Activated naive CD4-positive, alpha-beta T cell treated with anti-CD3 and anti-CD28 coated beads, Interleukin-2, amount 50 U/mL, for 24 hours (primary cell): Measurements from ENCODE around the gene NPR1.
A peak's percentile ranks its signal among the peaks of the same experiment; 100 is the strongest.
"Not testable (repeated sequence)": the region's sequence is repeated elsewhere in the genome, so short reads cannot be mapped to it uniquely, and the experiment has no call there.

ENCODE experiments used
- H3K27ac Mint-ChIP-seq: one replicate; pipeline ENCODE4 v1.8.0; 2021; ENCODE audit warnings: mild to moderate bottlenecking, mixed read lengths
- H3K27me3 Mint-ChIP-seq: one replicate; pipeline ENCODE4 v1.8.0; 2021; ENCODE audit warnings: mixed read lengths
- H3K36me3 Mint-ChIP-seq: one replicate; pipeline ENCODE4 v1.8.0; 2021; ENCODE audit warnings: mixed read lengths
- H3K4me1 Mint-ChIP-seq: one replicate; pipeline ENCODE4 v1.8.0; 2021; ENCODE audit warnings: mixed read lengths
- H3K4me3 Mint-ChIP-seq: one replicate; pipeline ENCODE4 v1.8.0; 2021; ENCODE audit warnings: mild to moderate bottlenecking, mixed read lengths
- H3K9me3 Mint-ChIP-seq: one replicate; pipeline ENCODE4 v1.8.0; 2021; ENCODE audit warnings: mixed read lengths

Gene NPR1

GRCh38 chr1:153723687-153724086 lies 45.2 kb downstream of the NPR1 start:
- Mint-ChIP-seq H3K4me3 (no peak overlapping the region), H3K27ac (no peak overlapping the region), H3K9me3 (no peaks in the 10 kb centered on the region), H3K4me1 (peaks cover 5% of the 10 kb centered on the region), H3K36me3 (no peaks in the 10 kb centered on the region), H3K27me3 (no peaks in the 10 kb centered on the region)

GRCh38 chr1:153724634-153725033 lies 46.1 kb downstream of the NPR1 start:
- H3K27me3 Mint-ChIP-seq, H3K4me3 Mint-ChIP-seq, H3K9me3 Mint-ChIP-seq, H3K27ac Mint-ChIP-seq, H3K36me3 Mint-ChIP-seq: not testable (repeated sequence)
- H3K4me1 Mint-ChIP-seq: peaks cover 14% of the 10 kb centered on the region

- H3K9me3 Mint-ChIP-seq: no peaks in the 10 kb centered on the region
- H3K4me3 Mint-ChIP-seq: peak within 1 kb of the TSS; percentile 89
- H3K27ac Mint-ChIP-seq: peak within 1 kb of the TSS; percentile 96
- no peaks in the 10 kb centered on the region for H3K27me3 Mint-ChIP-seq
- H3K4me1 Mint-ChIP-seq: peaks cover 31% of the 10 kb centered on the region
- H3K36me3 Mint-ChIP-seq: peaks cover 1% of the 10 kb centered on the region
Observed at GRCh38 chr1:153727463-153728304, 49.2 kb downstream of the NPR1 start, which contains the start of gene INTS3. Gene INTS3 (plus strand): TSS chr1:153728050. CDS start chr1:153728635, 585 bp downstream.

- H3K27ac Mint-ChIP-seq: peak overlapping the region; percentile 91
- H3K27me3 Mint-ChIP-seq: no peaks in the 10 kb centered on the region
- no peaks in the 10 kb centered on the region for H3K9me3 Mint-ChIP-seq
- H3K36me3 Mint-ChIP-seq: peaks cover 1% of the 10 kb centered on the region
- peak overlapping the region; percentile 89 for H3K4me3 Mint-ChIP-seq
- H3K4me1 Mint-ChIP-seq: peaks cover 31% of the 10 kb centered on the region
Observed at GRCh38 chr1:153728305-153729066, 50.0 kb downstream of the NPR1 start.

GRCh38 chr1:153730468-153730988 lies 52.0 kb downstream of the NPR1 start:
- H3K4me1 Mint-ChIP-seq: peaks cover 40% of the 10 kb centered on the region
- H3K36me3 Mint-ChIP-seq: peaks cover 1% of the 10 kb centered on the region
- H3K27me3 Mint-ChIP-seq: no peaks in the 10 kb centered on the region
- no peaks in the 10 kb centered on the region for H3K9me3 Mint-ChIP-seq
- peak overlapping the region; percentile 18 for H3K27ac Mint-ChIP-seq
- H3K4me3 Mint-ChIP-seq: peak overlapping the region; percentile 30

GRCh38 chr1:153733970-153734369 lies 55.5 kb downstream of the NPR1 start:
- Mint-ChIP-seq H3K27ac (no peak overlapping the region), H3K9me3 (no peaks in the 10 kb centered on the region), H3K4me1 (peaks cover 36% of the 10 kb centered on the region)

GRCh38 chr1:153734396-153735089 lies 56.1 kb downstream of the NPR1 start:
- Mint-ChIP-seq H3K4me1 (peaks cover 30% of the 10 kb centered on the region), H3K36me3 (peaks cover 1% of the 10 kb centered on the region), H3K27ac (no peak overlapping the region), H3K4me3 (no peak overlapping the region), H3K27me3 (no peaks in the 10 kb centered on the region), H3K9me3 (no peaks in the 10 kb centered on the region)

More at GRCh38 chr1:153733970-153734369, 55.5 kb downstream of the NPR1 start:
- Mint-ChIP-seq H3K27me3 (no peaks in the 10 kb centered on the region), H3K36me3 (peaks cover 1% of the 10 kb centered on the region), H3K4me3 (no peak overlapping the region)

- H3K4me3 Mint-ChIP-seq: no peak overlapping the region
- no peaks in the 10 kb centered on the region for H3K9me3 Mint-ChIP-seq
- H3K4me1 Mint-ChIP-seq: peaks cover 25% of the 10 kb centered on the region
- H3K27ac Mint-ChIP-seq: no peak overlapping the region
- no peaks in the 10 kb centered on the region for H3K27me3 Mint-ChIP-seq
- peaks cover 1% of the 10 kb centered on the region for H3K36me3 Mint-ChIP-seq
Observed at GRCh38 chr1:153735090-153735420, 56.6 kb downstream of the NPR1 start.

- H3K27me3 Mint-ChIP-seq: no peaks in the 10 kb centered on the region
- peaks cover 26% of the 10 kb centered on the region for H3K4me1 Mint-ChIP-seq
- H3K36me3 Mint-ChIP-seq: peaks cover 4% of the 10 kb centered on the region
- no peak overlapping the region for H3K27ac Mint-ChIP-seq
- H3K4me3 Mint-ChIP-seq: no peak overlapping the region
- H3K9me3 Mint-ChIP-seq: no peaks in the 10 kb centered on the region
Observed at GRCh38 chr1:153741986-153742385, 63.5 kb downstream of the NPR1 start.

GRCh38 chr1:153742411-153743142 lies 64.1 kb downstream of the NPR1 start:
- no peaks in the 10 kb centered on the region for H3K9me3 Mint-ChIP-seq
- H3K27ac Mint-ChIP-seq: peak overlapping the region; percentile 53
- H3K27me3 Mint-ChIP-seq: no peaks in the 10 kb centered on the region
- peaks cover 26% of the 10 kb centered on the region for H3K4me1 Mint-ChIP-seq
- no peak overlapping the region for H3K4me3 Mint-ChIP-seq
- H3K36me3 Mint-ChIP-seq: peaks cover 6% of the 10 kb centered on the region
